Measurements from ENCODE around the gene ACADS. TPM values are rescaled to one million over a fixed set of nuclear protein-coding genes. Genes with fewer than 3 reads are reported as not detected.
A peak's percentile ranks its signal among the peaks of the same experiment; 100 is the strongest.

ACADS gene
- polyA plus RNA-seq, 1 donor (not counting 4 experiments of a cell fraction or from before 2014, with no cell fraction given), result 2.2 TPM

DNA sequence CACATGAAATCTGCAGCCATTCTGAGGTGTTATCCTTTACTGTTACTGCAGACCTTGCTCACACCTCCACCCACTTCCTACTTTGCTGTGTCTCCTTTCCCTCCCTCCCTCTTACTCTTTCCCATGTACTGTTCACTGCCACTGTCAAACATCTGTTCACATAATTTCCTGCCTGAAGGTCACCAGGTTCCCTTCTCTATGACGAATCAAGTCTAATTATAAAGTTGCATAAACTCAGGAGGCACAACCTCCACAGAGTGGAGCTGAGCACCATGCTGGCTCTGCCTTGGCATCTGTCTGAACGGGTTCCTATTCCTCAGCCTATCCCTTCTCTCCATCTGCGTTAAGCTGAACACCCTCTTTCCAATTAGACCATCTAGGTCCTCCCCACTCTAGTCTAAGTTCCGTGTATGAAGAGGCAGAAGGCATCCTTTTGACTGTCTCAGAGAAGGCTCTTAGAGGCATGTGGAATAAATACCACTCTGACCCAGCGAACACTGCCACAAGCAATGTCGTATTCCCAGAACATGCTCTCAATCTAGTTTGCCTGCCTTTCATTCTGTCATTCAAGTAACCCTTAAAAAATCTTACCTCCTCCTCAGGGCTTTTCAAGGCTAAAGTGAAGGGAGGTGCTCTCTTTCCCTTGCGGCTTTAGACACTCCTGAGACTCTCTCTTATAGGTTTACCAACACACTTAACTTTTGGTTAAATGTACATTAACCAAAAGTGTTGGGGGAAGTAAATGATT lies 48.7 kb downstream of the ACADS start:
- Histone ChIP-seq H3K4me3 (ENCODE audit: control insufficient read depth in 2 of 3, extremely low read depth in 1 of 3, insufficient read depth in 2 of 3, low read depth in 1 of 3, low read length in 3 of 3) (no peak overlapping the region), H2AFZ (ENCODE audit: control insufficient read depth, low read length) (no peak overlapping the region), H3K27me3 (ENCODE audit: control insufficient read depth, extremely low read depth, insufficient read depth, low read length) (no peaks in the 10 kb centered on the region), H3K36me3 (ENCODE audit: control insufficient read depth in 2 of 2, extremely low read depth in 1 of 2, insufficient read depth in 2 of 2, low read length in 2 of 2) (peaks cover 0 to 15% of the 10 kb centered on the region in 2 experiments), H4K20me1 (ENCODE audit: control insufficient read depth, extremely low read depth, insufficient read depth, low read length) (no peaks in the 10 kb centered on the region), H3K9me3 (ENCODE audit: control insufficient read depth, low read depth, low read length) (no peaks in the 10 kb centered on the region), H3K4me2 (ENCODE audit: control insufficient read depth, extremely low read depth, insufficient read depth, low read depth, low read length) (no peak overlapping the region), H3K27ac (ENCODE audit: control insufficient read depth, insufficient read depth, low read length) (no peak overlapping the region), H3K9me1 (ENCODE audit: control insufficient read depth, extremely low read depth, insufficient read depth, low read length) (no peaks in the 10 kb centered on the region), H3K9ac (ENCODE audit: control insufficient read depth, extremely low read depth, insufficient read depth, low read length) (no peak overlapping the region), H3K4me1 (ENCODE audit: control insufficient read depth, extremely low read depth, insufficient read depth, low read length) (no peaks in the 10 kb centered on the region), H3K79me2 (ENCODE audit: control insufficient read depth, insufficient read depth, low read length) (no peaks in the 10 kb centered on the region)
- no peak for DNase-seq (ENCODE audit: low read depth, low spot score)
- TF ChIP-seq, protein P1, sequence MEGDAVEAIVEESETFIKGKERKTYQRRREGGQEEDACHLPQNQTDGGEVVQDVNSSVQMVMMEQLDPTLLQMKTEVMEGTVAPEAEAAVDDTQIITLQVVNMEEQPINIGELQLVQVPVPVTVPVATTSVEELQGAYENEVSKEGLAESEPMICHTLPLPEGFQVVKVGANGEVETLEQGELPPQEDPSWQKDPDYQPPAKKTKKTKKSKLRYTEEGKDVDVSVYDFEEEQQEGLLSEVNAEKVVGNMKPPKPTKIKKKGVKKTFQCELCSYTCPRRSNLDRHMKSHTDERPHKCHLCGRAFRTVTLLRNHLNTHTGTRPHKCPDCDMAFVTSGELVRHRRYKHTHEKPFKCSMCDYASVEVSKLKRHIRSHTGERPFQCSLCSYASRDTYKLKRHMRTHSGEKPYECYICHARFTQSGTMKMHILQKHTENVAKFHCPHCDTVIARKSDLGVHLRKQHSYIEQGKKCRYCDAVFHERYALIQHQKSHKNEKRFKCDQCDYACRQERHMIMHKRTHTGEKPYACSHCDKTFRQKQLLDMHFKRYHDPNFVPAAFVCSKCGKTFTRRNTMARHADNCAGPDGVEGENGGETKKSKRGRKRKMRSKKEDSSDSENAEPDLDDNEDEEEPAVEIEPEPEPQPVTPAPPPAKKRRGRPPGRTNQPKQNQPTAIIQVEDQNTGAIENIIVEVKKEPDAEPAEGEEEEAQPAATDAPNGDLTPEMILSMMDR (optimal IDR thresholded peaks at IDR 0.05 in 1 of 3, IDR thresholded peaks at IDR 0.05 in 1 of 3, conservative IDR thresholded peaks at IDR 0.05 in 1 of 3; ENCODE audit: extremely low read depth in 1 of 3, insufficient read depth in 2 of 3, low read length in 3 of 3), result no peak
- no peak for TF ChIP-seq EZH2 (IDR thresholded peaks at IDR 0.05; ENCODE audit: low read length)
- FAIRE-seq, result no peak
- dilution Hi-C loops (cut with MboI; ENCODE audit: extremely low pct_ligation_motif_present, low sequenced_read_pairs), result no loop called here

DNA sequence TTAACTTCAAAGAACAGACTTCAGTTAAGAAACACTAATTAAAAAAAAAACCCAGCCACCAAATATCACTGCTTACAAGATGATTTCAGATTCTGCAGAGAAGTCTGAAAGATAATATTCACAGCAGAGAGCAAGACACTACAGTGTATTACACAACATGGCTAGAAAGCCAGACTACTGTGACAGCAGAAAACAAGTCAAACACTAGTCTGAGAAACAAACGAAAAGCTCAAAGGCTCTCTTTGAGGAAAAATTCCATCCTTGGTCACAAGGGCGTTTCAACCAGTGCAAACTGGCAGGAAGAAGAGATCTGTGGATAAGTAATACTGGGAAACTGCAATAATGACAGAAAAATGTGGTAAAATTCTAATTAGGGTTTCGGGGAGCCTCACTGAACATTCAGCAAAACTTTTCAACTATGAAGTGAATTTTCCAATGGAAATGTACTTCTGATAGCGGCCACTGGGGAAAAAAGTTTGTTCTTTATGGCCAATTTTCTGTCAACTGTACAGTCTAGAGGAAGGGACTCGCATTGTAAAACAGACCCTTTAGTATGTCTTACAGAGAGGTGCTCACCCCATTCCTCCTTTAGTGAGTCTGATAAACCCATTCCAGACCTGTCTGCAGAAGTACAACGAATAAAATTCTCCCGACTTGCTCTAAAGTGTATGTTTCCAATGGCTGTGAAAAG lies 50.4 kb downstream of the ACADS start:
- FAIRE-seq (no peak), DNase-seq (ENCODE audit: low read depth, low spot score) (no peak)
- H3K4me3 ChIP-seq (ENCODE audit: control insufficient read depth in 2 of 3, extremely low read depth in 1 of 3, insufficient read depth in 2 of 3, low read depth in 1 of 3, low read length in 3 of 3), result no peak overlapping the region
- H3K27me3 ChIP-seq (ENCODE audit: control insufficient read depth, extremely low read depth, insufficient read depth, low read length), result no peaks in the 10 kb centered on the region
- no peak overlapping the region for H2AFZ ChIP-seq (ENCODE audit: control insufficient read depth, low read length)
- H4K20me1 ChIP-seq (ENCODE audit: control insufficient read depth, extremely low read depth, insufficient read depth, low read length), result no peaks in the 10 kb centered on the region
- H3K79me2 ChIP-seq (ENCODE audit: control insufficient read depth, insufficient read depth, low read length), result no peaks in the 10 kb centered on the region
- H3K4me2 ChIP-seq (ENCODE audit: control insufficient read depth, extremely low read depth, insufficient read depth, low read depth, low read length), result no peak overlapping the region
- no peak for TF ChIP-seq EZH2 (IDR thresholded peaks at IDR 0.05; ENCODE audit: low read length)
- TF ChIP-seq, protein P1 (optimal IDR thresholded peaks at IDR 0.05 in 1 of 3, IDR thresholded peaks at IDR 0.05 in 1 of 3, conservative IDR thresholded peaks at IDR 0.05 in 1 of 3; ENCODE audit: extremely low read depth in 1 of 3, insufficient read depth in 2 of 3, low read length in 3 of 3), result peak in 1 of 3 experiments; percentile 10
- H3K27ac ChIP-seq (ENCODE audit: control insufficient read depth, insufficient read depth, low read length), result no peak overlapping the region
- H3K36me3 ChIP-seq (ENCODE audit: control insufficient read depth in 2 of 2, extremely low read depth in 1 of 2, insufficient read depth in 2 of 2, low read length in 2 of 2), result peaks cover 0 to 18% of the 10 kb centered on the region in 2 experiments
- H3K9me1 ChIP-seq (ENCODE audit: control insufficient read depth, extremely low read depth, insufficient read depth, low read length), result no peaks in the 10 kb centered on the region
- dilution Hi-C loops (cut with MboI; ENCODE audit: extremely low pct_ligation_motif_present, low sequenced_read_pairs), result no loop called here
- H3K4me1 ChIP-seq (ENCODE audit: control insufficient read depth, extremely low read depth, insufficient read depth, low read length), result no peaks in the 10 kb centered on the region
- no peak overlapping the region for H3K9ac ChIP-seq (ENCODE audit: control insufficient read depth, extremely low read depth, insufficient read depth, low read length)
- no peaks in the 10 kb centered on the region for H3K9me3 ChIP-seq (ENCODE audit: control insufficient read depth, low read depth, low read length)

All from keratinocyte (primary cell).